HEK293T (cell line): ENCODE data around the gene PAK6.

Experiments used
- BHLHE40 ChIP-seq: fragments of 450-650 bp; IDR thresholded peaks from 2 replicates; pipeline ENCODE4 v1.6.1; 2016; ENCODE audit warnings: mild to moderate bottlenecking, moderate library complexity, borderline replicate concordance
- CTBP1 ChIP-seq: fragments of 450-650 bp; IDR thresholded peaks from 2 replicates; pipeline ENCODE4 v1.6.1; 2016; ENCODE audit warnings: borderline replicate concordance
- FOXA1 ChIP-seq: fragments of 450-650 bp; IDR thresholded peaks from 2 replicates; pipeline ENCODE4 v1.6.1; 2016; ENCODE audit warnings: mild to moderate bottlenecking
- FOXK2 ChIP-seq: fragments of 450-650 bp; IDR thresholded peaks from 2 replicates; pipeline ENCODE4 v1.6.1; 2016; ENCODE audit warnings: mild to moderate bottlenecking
- FOXM1 ChIP-seq: fragments of 450-650 bp; IDR thresholded peaks from 2 replicates; pipeline ENCODE4 v1.6.1; 2017; ENCODE audit warnings: mild to moderate bottlenecking, borderline replicate concordance
- HDGF ChIP-seq: fragments of 450-650 bp; IDR thresholded peaks from 2 replicates; pipeline ENCODE4 v1.6.1; 2017; ENCODE audit warnings: antibody characterized with exemption, borderline replicate concordance
- L3MBTL2 ChIP-seq: fragments of 450-650 bp; conservative IDR thresholded peaks from 2 replicates; pipeline ENCODE4 v1.6.1; 2016; ENCODE audit warnings: mild to moderate bottlenecking
- LEF1 ChIP-seq: fragments of 450-650 bp; IDR thresholded peaks from 2 replicates; pipeline ENCODE4 v1.6.1; 2017; ENCODE audit warnings: mild to moderate bottlenecking, borderline replicate concordance
- NFRKB ChIP-seq: fragments of 450-650 bp; IDR thresholded peaks from 2 replicates; pipeline ENCODE4 v1.6.1; 2016; ENCODE audit warnings: mild to moderate bottlenecking, moderate library complexity
- ZNF384 ChIP-seq: fragments of 450-650 bp; IDR thresholded peaks from 2 replicates; pipeline ENCODE4 v1.6.1; 2016

DNA sequence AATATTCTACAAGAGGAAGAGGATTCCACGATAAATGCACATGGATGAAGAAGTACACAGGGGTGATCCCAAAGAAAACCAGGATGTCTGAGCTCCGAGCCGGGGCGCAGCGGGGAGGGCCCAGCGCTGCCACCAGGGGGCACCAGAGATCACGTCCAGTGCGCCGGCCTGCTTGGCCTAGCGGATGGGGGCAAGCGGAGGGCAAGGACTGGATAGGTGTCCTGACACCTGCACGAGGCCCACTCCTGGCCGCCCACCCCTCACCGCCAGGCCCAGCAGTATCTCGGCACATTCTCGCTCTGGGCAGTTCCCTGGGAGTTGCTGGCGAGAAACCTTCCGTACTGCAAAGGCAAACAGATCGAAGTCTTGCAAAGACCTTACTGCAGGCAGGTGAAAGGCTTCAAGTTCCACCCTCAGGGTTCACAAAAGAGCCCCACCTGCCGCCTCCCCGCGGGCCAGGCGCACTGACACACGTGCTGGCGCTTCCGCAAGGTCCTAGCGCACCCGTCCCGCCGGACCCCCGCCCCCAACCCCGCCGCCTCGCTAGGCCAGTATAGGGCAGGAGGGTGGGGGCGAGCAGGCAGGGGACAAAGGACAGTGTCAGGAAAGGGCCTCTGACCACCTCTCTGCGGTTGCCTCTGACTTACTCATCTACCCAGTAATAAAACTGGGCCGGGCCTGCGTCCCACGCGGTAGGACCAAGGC is 40.7 kb downstream of the PAK6 start:
- TF ChIP-seq BHLHE40 (no peak), HDGF (no peak), FOXK2 (no peak), FOXA1 (no peak), CTBP1 (no peak), NFRKB (no peak), L3MBTL2 (no peak), ZNF384 (no peak), FOXM1 (no peak), LEF1 (no peak)
